ENCODE measurements around the gene LRRC23.
A peak's percentile ranks its signal among the peaks of the same experiment; 100 is the strongest.
"Not testable (repeated sequence)": the region's sequence is repeated elsewhere in the genome, so short reads cannot be mapped to it uniquely, and the experiment has no call there.

Gene LRRC23

GRCh38 chr12:6905414-6906040 lies 905 bp downstream of the LRRC23 start:
- no peak for DNase-seq

GRCh38 chr12:6908141-6908540 lies 3.5 kb downstream of the LRRC23 start:
- not testable (repeated sequence) for DNase-seq

GRCh38 chr12:6909421-6910145 lies 5.0 kb downstream of the LRRC23 start:
- no peak for DNase-seq

GRCh38 chr12:6912164-6912935 lies 7.7 kb downstream of the LRRC23 start:
- DNase-seq, result no peak

- peak; percentile 80 for DNase-seq
Measured at GRCh38 chr12:6914246-6914946, 9.8 kb downstream of the LRRC23 start, which contains the start of gene ENO2. TSS of gene ENO2 (plus strand) at chr12:6914580. CDS start at chr12:6915833, 1,253 bp downstream.

- no peak for DNase-seq
Measured at GRCh38 chr12:6914947-6915788, 10.5 kb downstream of the LRRC23 start.

GRCh38 chr12:6915789-6916285 lies 11.2 kb downstream of the LRRC23 start:
- DNase-seq, result no peak

- no peak for DNase-seq
Measured at GRCh38 chr12:6916426-6917200, 12.0 kb downstream of the LRRC23 start.

GRCh38 chr12:6917491-6918231 lies 13.0 kb downstream of the LRRC23 start:
- DNase-seq, result no peak

GRCh38 chr12:6919588-6919987 lies 15.0 kb downstream of the LRRC23 start:
- DNase-seq, result no peak

GRCh38 chr12:6921539-6921938 lies 16.9 kb downstream of the LRRC23 start:
- no peak for DNase-seq

GRCh38 chr12:6921996-6922946 lies 17.6 kb downstream of the LRRC23 start:
- DNase-seq, result no peak

GRCh38 chr12:6923003-6923732 lies 18.5 kb downstream of the LRRC23 start:
- no peak for DNase-seq

GRCh38 chr12:6923851-6924250 lies 19.2 kb downstream of the LRRC23 start:
- DNase-seq, result no peak

GRCh38 chr12:6925239-6925539 lies 20.6 kb downstream of the LRRC23 start:
- DNase-seq, result no peak

GRCh38 chr12:6925540-6926279 lies 21.1 kb downstream of the LRRC23 start:
- no peak for DNase-seq

GRCh38 chr12:6927379-6928021 lies 22.9 kb downstream of the LRRC23 start, which contains the start of gene ATN1:
TSS of gene ATN1 (plus strand) at chr12:6927959. CDS start at chr12:6934002, 6,043 bp downstream.
- peak; percentile 46 for DNase-seq

All from stimulated activated CD4-positive, alpha-beta T cell treated with anti-CD3 and anti-CD28 coated beads, Interleukin-12 subunit alpha, Interleukin-12 subunit beta, amount 100 ng/mL, for 4 hours (primary cell).